Ovary (tissue), 3 donors: ENCODE measurements around the gene NBPF9.
"Not testable (repeated sequence)": the region's sequence is repeated elsewhere in the genome, so short reads cannot be mapped to it uniquely, and the experiment has no call there.

ENCODE experiments used
- CTCF ChIP-seq, 3 donors: fragments of 450-650 bp in 2 of 3; fragments of 200-600 bp in 1 of 3; IDR thresholded peaks; one replicate each; pipeline versions ENCODE4 v1.5.1 to v1.8.0; 2016 to 2022; ENCODE audit warnings: antibody characterized with exemption in 3 of 3, mild to moderate bottlenecking in 1 of 3
- EP300 ChIP-seq: sonication (generic); formaldehyde crosslinking; IDR thresholded peaks from one replicate; pipeline ENCODE4 v1.6.1; 2017; ENCODE audit warnings: antibody characterized with exemption
- POLR2A ChIP-seq: fragments of 450-650 bp; IDR thresholded peaks from one replicate; pipeline ENCODE4 v1.6.1; 2017; ENCODE audit warnings: antibody characterized with exemption, mild to moderate bottlenecking, moderate library complexity
- donor health status: DM: no; HTN: no; CAD: no.

GRCh38 chr1:149149909-149150308 lies 46.6 kb upstream of the NBPF9 start:
- TF ChIP-seq POLR2A; CTCF (IDR thresholded peaks at IDR 0.05); EP300: not testable (repeated sequence)
